IPS-18a (cell line): ENCODE measurements around the gene FOXK2.
A peak's percentile ranks its signal among the peaks of the same experiment; 100 is the strongest.

ENCODE experiments used
- H3K27ac ChIP-seq: one replicate; pipeline ENCODE4 v1.5.1; 2013; ENCODE audit warnings: low read length
- H3K27me3 ChIP-seq: one replicate; pipeline ENCODE4 v1.6.1; 2013; ENCODE audit warnings: mild to moderate bottlenecking, low read length; ENCODE audit not compliant: control insufficient read depth, insufficient read depth
- H3K36me3 ChIP-seq: one replicate; pipeline ENCODE4 v1.6.1; 2013; ENCODE audit warnings: low read depth, low read length; ENCODE audit not compliant: control insufficient read depth
- H3K4me1 ChIP-seq: one replicate; pipeline ENCODE4 v1.6.1; 2013; ENCODE audit warnings: low read depth, low read length; ENCODE audit not compliant: control insufficient read depth
- H3K4me3 ChIP-seq: one replicate; pipeline ENCODE4 v1.5.1; 2013; ENCODE audit warnings: low read length
- H3K9ac ChIP-seq: one replicate; pipeline ENCODE4 v1.6.1; 2013; ENCODE audit warnings: mild to moderate bottlenecking, low read length, moderate library complexity
- H3K9me3 ChIP-seq: one replicate; pipeline ENCODE4 v1.6.1; 2013; ENCODE audit warnings: low read depth, low read length; ENCODE audit not compliant: control insufficient read depth

The FOXK2 gene

GRCh38 chr17:82587234-82588086, 67.9 kb downstream of the FOXK2 start:
- H3K4me3 ChIP-seq: no peak overlapping the region
- no peak overlapping the region for H3K27ac ChIP-seq
- H3K36me3 ChIP-seq: peaks cover 35% of the 10 kb centered on the region
- no peak overlapping the region for H3K9ac ChIP-seq
- no peaks in the 10 kb centered on the region for H3K9me3 ChIP-seq
- no peaks in the 10 kb centered on the region for H3K4me1 ChIP-seq
- no peaks in the 10 kb centered on the region for H3K27me3 ChIP-seq

DNA sequence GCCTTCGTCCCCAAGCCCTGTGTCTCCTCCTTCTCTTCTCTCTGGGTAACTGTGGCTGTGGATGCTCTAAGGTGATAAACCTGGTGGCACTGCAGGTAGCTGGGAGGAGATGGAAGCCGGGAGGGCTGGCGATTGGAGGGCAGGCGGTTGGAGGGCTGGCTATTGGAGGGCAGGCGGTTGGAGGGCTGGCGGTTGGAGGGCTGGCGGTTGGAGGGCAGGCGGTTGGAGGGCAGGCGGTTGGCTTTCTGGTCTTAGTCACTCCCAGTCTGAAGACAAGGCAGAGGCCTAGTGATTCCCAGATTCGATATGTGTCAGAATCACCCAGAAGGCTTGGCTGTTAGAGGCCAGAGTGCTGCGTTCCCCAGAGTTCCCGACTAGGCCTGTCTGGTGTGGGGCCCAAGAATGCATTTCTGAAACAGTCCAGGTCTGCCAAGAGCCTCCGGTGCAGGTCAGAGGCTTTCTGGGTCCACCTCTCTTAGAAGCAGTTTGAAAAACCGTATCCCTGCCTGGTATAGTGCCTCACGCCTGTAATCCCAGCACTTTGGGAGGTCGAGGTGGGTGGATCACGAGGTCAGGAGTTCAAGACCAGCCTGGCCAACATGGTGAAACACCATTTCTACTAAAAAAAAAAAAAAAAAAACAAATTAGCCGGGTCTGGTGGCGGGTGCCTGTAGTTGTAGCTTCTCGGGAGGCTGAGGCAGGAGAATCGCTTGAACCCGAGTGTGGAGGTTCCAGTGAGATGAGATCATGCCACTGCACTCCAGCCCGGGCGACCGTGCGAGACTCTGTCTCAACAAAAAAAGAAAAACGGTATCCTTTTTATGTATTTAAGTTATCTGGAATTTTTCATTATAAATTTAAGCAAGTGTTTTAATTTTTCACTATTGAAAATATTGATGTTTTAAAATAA, 69.0 kb downstream of the FOXK2 start:
- Histone ChIP-seq H3K36me3 (peaks cover 28% of the 10 kb centered on the region), H3K9me3 (no peaks in the 10 kb centered on the region), H3K9ac (no peak overlapping the region), H3K4me3 (no peak overlapping the region), H3K27ac (no peak overlapping the region), H3K27me3 (no peaks in the 10 kb centered on the region), H3K4me1 (peaks cover 3% of the 10 kb centered on the region)

- Histone ChIP-seq H3K27ac (no peak overlapping the region), H3K4me1 (peaks cover 6% of the 10 kb centered on the region), H3K4me3 (no peak overlapping the region), H3K9ac (no peak overlapping the region), H3K9me3 (no peaks in the 10 kb centered on the region), H3K36me3 (peaks cover 26% of the 10 kb centered on the region), H3K27me3 (no peaks in the 10 kb centered on the region)
Measured at GRCh38 chr17:82589851-82590180, 70.3 kb downstream of the FOXK2 start.

DNA sequence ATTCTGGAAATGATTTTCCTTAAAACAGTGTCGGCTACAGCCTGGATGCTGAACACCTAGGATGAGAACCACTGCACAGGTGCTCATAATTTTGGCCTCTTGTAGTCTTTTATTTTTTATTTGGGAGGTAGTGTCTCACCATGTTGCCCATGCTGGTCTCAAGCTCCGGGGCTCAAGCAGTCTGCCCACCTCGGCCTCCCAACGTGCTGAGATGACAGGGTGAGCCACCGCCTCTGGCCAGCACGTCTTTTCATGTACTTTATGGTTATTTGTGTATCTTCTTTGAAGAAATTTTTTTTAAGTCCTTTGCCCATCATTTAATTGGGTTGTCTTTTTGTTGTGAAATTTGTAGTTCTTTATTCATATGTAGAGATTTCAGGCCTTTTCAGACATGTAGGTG, 70.7 kb downstream of the FOXK2 start:
- H3K4me3 ChIP-seq: no peak overlapping the region
- no peaks in the 10 kb centered on the region for H3K27me3 ChIP-seq
- peaks cover 6% of the 10 kb centered on the region for H3K4me1 ChIP-seq
- peaks cover 27% of the 10 kb centered on the region for H3K36me3 ChIP-seq
- no peaks in the 10 kb centered on the region for H3K9me3 ChIP-seq
- no peak overlapping the region for H3K27ac ChIP-seq
- H3K9ac ChIP-seq: no peak overlapping the region

GRCh38 chr17:82590881-82591539, 71.5 kb downstream of the FOXK2 start:
- H3K27me3 ChIP-seq: no peaks in the 10 kb centered on the region
- H3K36me3 ChIP-seq: peaks cover 28% of the 10 kb centered on the region
- H3K4me1 ChIP-seq: peaks cover 6% of the 10 kb centered on the region
- H3K9ac ChIP-seq: no peak overlapping the region
- H3K9me3 ChIP-seq: no peaks in the 10 kb centered on the region
- H3K4me3 ChIP-seq: no peak overlapping the region
- H3K27ac ChIP-seq: no peak overlapping the region

DNA sequence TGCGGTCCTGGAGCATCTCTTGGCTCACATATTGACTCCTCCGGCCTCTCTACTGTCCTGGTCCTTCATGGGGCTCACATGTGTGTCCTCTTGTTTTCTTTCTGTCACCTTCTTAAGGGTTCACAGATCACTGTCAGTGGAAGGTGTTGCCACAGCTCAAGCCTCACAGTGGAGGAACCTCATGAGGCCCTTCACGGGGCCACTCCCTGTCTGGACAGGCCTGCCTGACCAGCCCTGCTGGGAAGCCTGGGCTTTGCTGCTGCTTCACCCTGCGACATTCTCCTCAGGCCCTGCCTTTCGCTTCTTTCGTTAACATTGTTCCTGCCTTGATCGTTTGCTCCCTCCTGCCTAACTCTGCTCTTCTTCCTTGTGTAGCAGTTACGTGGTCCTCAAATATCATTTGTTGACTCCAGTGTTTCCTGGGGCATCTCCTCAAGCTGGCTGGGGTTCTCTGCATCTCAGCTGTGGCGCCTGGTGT, 72.8 kb downstream of the FOXK2 start:
- H3K9ac ChIP-seq: no peak overlapping the region
- H3K4me1 ChIP-seq: peaks cover 6% of the 10 kb centered on the region
- no peak overlapping the region for H3K27ac ChIP-seq
- peaks cover 25% of the 10 kb centered on the region for H3K36me3 ChIP-seq
- H3K4me3 ChIP-seq: no peak overlapping the region
- H3K27me3 ChIP-seq: no peaks in the 10 kb centered on the region
- H3K9me3 ChIP-seq: no peaks in the 10 kb centered on the region

DNA sequence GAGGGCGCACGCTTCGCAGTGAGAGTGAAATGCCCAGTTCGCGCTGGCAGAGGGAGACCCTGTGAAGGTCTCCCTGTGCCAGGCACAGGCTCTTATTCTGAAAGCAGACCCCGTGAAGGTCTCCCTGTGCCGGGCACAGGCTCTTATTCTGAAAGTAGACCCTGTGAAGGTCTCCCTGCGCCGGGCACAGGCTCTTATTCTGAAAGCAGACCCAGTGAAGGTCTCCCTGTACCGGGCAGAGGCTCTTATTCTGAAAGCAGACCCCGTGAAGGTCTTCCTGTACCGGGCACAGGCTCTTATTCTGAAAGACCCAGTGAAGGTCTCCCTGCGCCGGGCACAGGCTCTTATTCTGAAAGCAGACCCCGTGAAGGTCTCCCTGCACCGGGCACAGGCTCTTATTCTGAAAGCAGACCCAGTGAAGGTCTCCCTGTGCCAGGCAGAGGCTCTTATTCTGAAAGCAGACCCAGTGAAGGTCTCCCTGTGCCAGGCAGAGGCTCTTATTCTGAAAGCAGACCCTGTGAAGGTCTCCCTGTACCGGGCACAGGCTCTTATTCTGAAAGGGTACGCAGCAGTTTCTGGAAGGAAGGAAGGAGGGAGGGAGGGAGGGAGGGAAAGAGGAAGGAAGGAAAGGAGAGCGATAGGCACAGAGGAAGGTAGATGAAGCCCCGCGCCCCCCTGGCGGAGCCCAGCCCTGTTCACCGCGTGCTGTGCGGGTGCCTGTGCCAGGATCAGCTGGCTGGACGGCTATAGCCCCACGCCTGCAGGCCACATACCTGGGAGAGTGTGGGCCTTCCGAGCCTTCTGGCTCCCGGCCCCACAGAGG, 73.4 kb downstream of the FOXK2 start:
- H3K27me3 ChIP-seq: no peaks in the 10 kb centered on the region
- H3K4me3 ChIP-seq: peak overlapping the region; percentile 51
- peaks cover 19% of the 10 kb centered on the region for H3K36me3 ChIP-seq
- H3K27ac ChIP-seq: peak overlapping the region; percentile 31
- no peak overlapping the region for H3K9ac ChIP-seq
- peaks cover 6% of the 10 kb centered on the region for H3K4me1 ChIP-seq
- H3K9me3 ChIP-seq: no peaks in the 10 kb centered on the region

DNA sequence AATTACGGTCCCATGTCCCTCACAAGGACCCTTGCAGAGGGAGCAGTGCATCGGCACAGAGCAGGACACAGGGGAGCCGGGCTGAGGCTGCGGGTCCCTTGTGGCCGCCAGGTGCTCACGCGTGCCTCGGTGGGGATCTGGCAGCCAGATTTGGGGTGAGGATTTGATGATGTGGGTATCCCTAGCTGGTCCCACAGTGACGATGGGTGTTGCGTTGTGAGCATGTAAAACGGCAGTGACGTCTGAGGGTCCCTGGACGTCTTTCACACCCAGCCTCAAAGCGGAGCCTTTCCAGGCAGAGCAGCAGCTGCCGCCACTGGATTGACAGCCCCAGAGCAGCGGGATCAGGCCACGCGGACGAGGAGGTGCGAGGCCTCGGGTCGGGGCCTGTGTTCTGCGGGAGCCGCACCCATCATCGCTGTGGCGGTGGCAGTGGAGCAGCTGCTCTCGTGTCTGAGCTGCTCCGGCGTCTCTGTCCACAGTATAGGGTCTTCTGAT, 74.1 kb downstream of the FOXK2 start:
- Histone ChIP-seq H3K4me3 (peak overlapping the region; percentile 51), H3K4me1 (peaks cover 6% of the 10 kb centered on the region), H3K27ac (peak overlapping the region; percentile 31), H3K27me3 (no peaks in the 10 kb centered on the region), H3K9me3 (no peaks in the 10 kb centered on the region), H3K36me3 (peaks cover 18% of the 10 kb centered on the region), H3K9ac (no peak overlapping the region)

DNA sequence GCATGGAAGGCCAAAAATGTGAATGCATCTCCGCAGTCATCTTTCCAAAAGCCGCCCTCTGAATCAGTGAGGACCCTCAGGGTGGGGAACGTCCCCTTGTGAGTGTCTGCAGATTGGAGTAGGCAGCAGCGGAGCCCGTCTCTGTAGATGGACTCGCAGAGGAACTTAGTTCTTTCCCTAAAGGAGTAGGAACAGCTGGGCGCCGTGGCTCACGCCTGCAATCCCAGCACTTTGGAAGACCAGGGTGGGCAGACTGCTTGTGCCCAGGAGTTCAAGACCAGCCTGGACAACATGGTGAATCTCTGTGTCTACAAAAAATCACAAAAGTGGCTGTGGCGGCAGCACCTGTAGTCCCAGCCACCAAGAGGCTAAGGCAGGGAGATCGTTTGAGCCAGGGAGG, 75.0 kb downstream of the FOXK2 start:
- Histone ChIP-seq H3K36me3 (peaks cover 18% of the 10 kb centered on the region), H3K4me1 (peaks cover 6% of the 10 kb centered on the region), H3K9ac (no peak overlapping the region), H3K4me3 (no peak overlapping the region), H3K27me3 (no peaks in the 10 kb centered on the region), H3K9me3 (no peaks in the 10 kb centered on the region), H3K27ac (no peak overlapping the region)

DNA sequence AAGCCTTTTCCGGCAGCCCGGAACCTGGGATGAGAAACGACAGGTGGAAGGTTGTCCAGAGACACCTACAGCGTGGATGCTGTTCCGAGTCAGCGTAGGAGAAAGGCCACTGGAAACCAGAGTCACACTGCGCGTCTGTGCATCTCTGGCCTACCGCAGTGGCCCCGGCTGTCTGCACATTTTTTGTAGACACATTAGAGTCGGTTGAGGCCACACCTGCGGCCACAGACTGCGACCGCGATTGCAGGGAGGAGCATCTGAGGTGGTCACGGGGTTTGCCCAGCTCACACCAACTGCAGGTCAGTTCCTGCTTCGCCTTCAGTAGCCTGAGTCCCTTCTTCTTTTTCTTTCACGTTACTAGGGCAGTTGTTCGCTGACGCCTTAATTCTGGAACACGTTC, 76.4 kb downstream of the FOXK2 start:
- Histone ChIP-seq H3K27me3 (no peaks in the 10 kb centered on the region), H3K4me3 (no peak overlapping the region), H3K9me3 (no peaks in the 10 kb centered on the region), H3K27ac (no peak overlapping the region), H3K36me3 (peaks cover 19% of the 10 kb centered on the region), H3K4me1 (peaks cover 6% of the 10 kb centered on the region), H3K9ac (no peak overlapping the region)
